K562 (cell line): Measurements from ENCODE around the gene TK1. TPM values are rescaled to one million over a fixed set of nuclear protein-coding genes. Genes with fewer than 3 reads are reported as not detected.

Source experiments
- ATF4 ChIP-seq: fragments of 450-650 bp; formaldehyde crosslinking; IDR thresholded peaks from 2 replicates; pipeline ENCODE4 v1.4.0; 2022; ENCODE audit warnings: mild to moderate bottlenecking, moderate library complexity
- CBX5 ChIP-seq: IDR thresholded peaks from 2 replicates; pipeline ENCODE4 v1.6.1; 2014; ENCODE audit warnings: low read depth, borderline replicate concordance
- FOXK2 ChIP-seq, 2 experiments: fragments of 450-650 bp; IDR thresholded peaks in 1 of 2; conservative IDR thresholded peaks in 1 of 2; 2 replicates each; pipeline ENCODE4 v1.6.1; 2016; ENCODE audit warnings: low read depth in 2 of 2, mild to moderate bottlenecking in 1 of 2
- MBD1 ChIP-seq: fragments of 250-450 bp; sonication (Bioruptor Pico); IDR thresholded peaks from 2 replicates; pipeline ENCODE4 v1.8.0; 2022; ENCODE audit warnings: inconsistent platforms
- NFIC ChIP-seq: fragments of 450-650 bp; IDR thresholded peaks from 2 replicates; pipeline ENCODE4 v1.6.1; 2017; ENCODE audit warnings: mild to moderate bottlenecking, inconsistent platforms
- SMARCE1 ChIP-seq: fragments of 450-650 bp; IDR thresholded peaks from 2 replicates; pipeline ENCODE4 v1.7.1; 2016; ENCODE audit warnings: mild to moderate bottlenecking
- XRCC3 ChIP-seq: fragments of 450-650 bp; IDR thresholded peaks from 2 replicates; pipeline ENCODE4 v1.6.1; 2017; ENCODE audit warnings: mild to moderate bottlenecking, moderate library complexity
- ZBTB1 ChIP-seq: sonication (generic); formaldehyde crosslinking; IDR thresholded peaks from 2 replicates; pipeline ENCODE4 v1.8.1; 2023; ENCODE audit warnings: missing genetic modification reagents, low read depth, mild to moderate bottlenecking, borderline replicate concordance
- ZBTB17 ChIP-seq: fragments of 450-650 bp; formaldehyde crosslinking; IDR thresholded peaks from 2 replicates; pipeline ENCODE4 v1.4.0; 2020; ENCODE audit warnings: mild to moderate bottlenecking
- ZBTB40 ChIP-seq, 2 experiments: fragments of 450-650 bp in 1 of 2; sonication (generic) in 1 of 2; formaldehyde crosslinking in 1 of 2; IDR thresholded peaks; 2 replicates each; pipeline versions ENCODE4 v1.7.1 to v1.9.0; 2016 to 2022; ENCODE audit warnings: inconsistent platforms in 1 of 2, mild to moderate bottlenecking in 1 of 2, missing genetic modification reagents in 1 of 2
- ZNF668 ChIP-seq: fragments of 250-450 bp; sonication (Bioruptor Pico); IDR thresholded peaks from 2 replicates; pipeline ENCODE4 v1.8.0; 2022; ENCODE audit warnings: mild to moderate bottlenecking, inconsistent platforms
- polyA plus RNA-seq, 8 experiments: library from polyadenylated mRNA; depleted of rRNA in 4 of 8; stranded (reverse) in 5 of 8; unstranded in 3 of 8; fragments of >200 nt; fragmentation: Nextera tagmentation in 2 of 8; fragmentation: Illumina TruSeq in 1 of 8; extraction: Ambion mirVana in 2 of 8; extraction: Trizol in 1 of 8; gene quantifications; 2 replicates each; pipeline versions ENCODE4 v1.2.1 to v1.2.3, GENCODE V29; 2011 to 2014; ENCODE audit warnings: inconsistent platforms in 1 of 8, missing spikeins in 1 of 8
- total RNA-seq, 7 experiments: library from RNA; depleted of rRNA in 6 of 7; stranded (reverse); fragments of >200 nt in 6 of 7; fragmentation: Illumina TruSeq in 2 of 7; extraction: Trizol in 2 of 7; gene quantifications; 2 replicates each; pipeline versions ENCODE4 v1.2.1 to v1.2.3, GENCODE V29; 2011 to 2021; ENCODE audit warnings: low replicate concordance in 1 of 7

TK1 gene
- total and polyA plus RNA-seq, 9 of the 15 experiments (the other 6 are each of a cell fraction or from before 2014, with no cell fraction given), result 8.4 to 280 (median 103) TPM

- TF ChIP-seq ZBTB40 (IDR thresholded peaks at IDR 0.05), result peak; percentile 75
- TF ChIP-seq ZBTB40 (CRISPR knock-in tag; IDR thresholded peaks at IDR 0.05), result no peak
- no peak for TF ChIP-seq FOXK2 (conservative IDR thresholded peaks at IDR 0.05 in 1 of 2, IDR thresholded peaks at IDR 0.05 in 1 of 2; ENCODE audit: low read depth in 2 of 2)
- no peak for TF ChIP-seq ATF4
- no peak for TF ChIP-seq MBD1
- no peak for TF ChIP-seq XRCC3
- TF ChIP-seq CBX5, result no peak
- TF ChIP-seq ZBTB1, result no peak
- peak; percentile 19; the same call in 1 of the 2 replicates for TF ChIP-seq NFIC
- 0 out of 2 replicates have a peak, but pooled peaks have one; percentile 21 for TF ChIP-seq ZBTB17 (CRISPR knock-in tag)
- TF ChIP-seq ZNF668, result no peak
- TF ChIP-seq SMARCE1, result no peak
Measured at GRCh38 chr17:78127239-78127887, 59.5 kb downstream of the TK1 start (continued).
